CD4-positive, alpha-beta T cell treated with Interleukin-4 for 4 hours (primary cell): ENCODE results near the gene LRFN3.
"Not testable (repeated sequence)": the region's sequence is repeated elsewhere in the genome, so short reads cannot be mapped to it uniquely, and the experiment has no call there.

Experiments used
- DNase-seq: peaks from one replicate; pipeline ENCODE4 v3.0.0-alpha.2; 2020

Gene LRFN3

GRCh38 chr19:35908010-35908441 is 28.1 kb upstream of the LRFN3 start, which contains the start of gene TYROBP:
TYROBP (minus strand) TSS chr19:35908295; CDS start chr19:35908228, 67 bp downstream.
- DNase-seq, result no peak

DNA sequence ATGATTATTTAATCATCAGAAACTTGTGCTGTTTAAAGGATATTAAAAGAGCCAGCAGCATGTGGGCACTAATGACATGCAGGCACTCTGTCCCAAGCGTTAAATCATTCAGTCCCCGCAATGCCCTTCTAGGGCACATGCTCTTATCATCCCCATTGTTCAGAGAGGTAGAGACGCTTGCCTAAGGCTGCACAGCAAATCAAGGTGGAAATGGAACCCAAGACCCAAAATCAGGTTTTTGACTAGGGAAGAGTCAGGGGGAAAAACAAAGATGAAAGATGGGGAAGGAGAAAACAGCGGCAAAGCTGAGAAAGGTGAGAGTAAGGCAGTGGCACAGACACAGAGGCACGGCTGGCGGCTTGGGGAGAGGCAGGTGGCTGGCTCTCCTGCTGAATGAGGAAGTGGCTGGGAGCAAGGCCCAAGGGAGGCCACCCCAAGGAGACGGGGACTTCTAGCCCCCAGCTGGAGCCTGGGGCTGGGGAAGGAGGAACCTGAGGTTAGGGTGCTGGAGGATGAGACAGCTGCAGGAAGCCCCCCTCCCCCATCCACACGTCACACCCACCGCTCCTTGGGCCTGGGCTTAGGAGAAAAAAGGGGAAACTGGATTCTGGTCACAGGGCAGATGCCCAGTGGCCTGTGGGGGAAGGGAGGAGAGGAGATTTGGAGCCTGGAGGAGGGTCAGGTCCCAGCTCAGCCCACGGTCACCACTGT is 27.0 kb upstream of the LRFN3 start:
- peak; percentile 41 for DNase-seq

DNA sequence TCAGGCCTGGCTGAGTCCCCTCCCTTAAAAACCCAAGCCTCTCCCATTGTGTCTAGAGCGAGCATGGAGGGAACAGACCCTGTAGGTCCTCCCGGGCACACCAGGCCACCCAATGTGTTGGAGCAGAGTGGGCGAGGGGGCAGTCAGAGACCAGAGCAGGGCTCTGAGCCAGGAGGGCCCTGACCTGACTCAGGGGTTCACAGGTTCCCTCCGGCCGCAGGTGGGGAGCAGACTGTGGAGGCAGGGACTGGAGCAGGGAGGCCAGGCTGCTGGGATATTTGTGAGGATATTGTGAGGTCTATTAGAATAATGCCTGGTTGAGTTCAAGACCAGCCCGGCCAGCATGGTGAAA is 26.5 kb upstream of the LRFN3 start:
- DNase-seq, result no peak

DNA sequence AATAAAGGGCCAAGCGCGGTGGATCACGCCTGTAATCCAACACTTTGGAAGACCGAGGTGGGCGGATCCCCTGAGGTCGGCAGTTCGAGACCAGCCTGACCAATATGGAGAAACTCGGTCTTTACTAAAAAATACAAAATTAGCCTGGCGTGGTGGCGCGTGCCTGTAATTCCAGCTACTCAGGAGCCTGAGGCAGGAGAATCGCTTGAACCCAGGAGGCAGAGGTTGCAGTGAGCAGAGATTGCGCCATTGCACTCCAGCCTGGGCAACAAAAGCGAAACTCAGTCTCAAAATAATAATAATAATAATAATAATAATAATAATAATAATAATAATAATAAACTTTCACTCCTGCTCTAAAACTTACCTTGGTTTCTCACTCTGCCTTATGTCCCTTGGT is 25.8 kb upstream of the LRFN3 start:
- not testable (repeated sequence) for DNase-seq

DNA sequence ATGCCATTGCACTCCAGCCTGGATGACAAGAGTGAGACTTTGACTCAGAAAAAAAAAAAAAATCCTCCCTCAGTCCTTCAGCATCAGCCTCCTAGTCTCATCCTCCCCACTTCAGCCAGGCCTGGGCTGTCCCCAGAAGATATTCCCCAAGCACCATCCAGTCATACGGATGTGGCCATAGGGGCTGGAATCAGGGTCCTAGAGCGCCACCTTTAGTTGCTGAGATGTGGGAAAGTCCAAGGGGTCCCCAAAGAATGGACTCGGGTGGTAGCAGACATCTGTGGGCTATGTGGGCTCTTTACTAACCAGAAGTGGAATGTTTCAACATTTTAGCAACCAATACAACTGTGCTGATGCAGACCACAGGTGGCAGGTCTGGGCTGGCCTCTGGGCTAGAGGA is 25.0 kb upstream of the LRFN3 start:
- no peak for DNase-seq

GRCh38 chr19:35911790-35912189 is 24.4 kb upstream of the LRFN3 start:
- DNase-seq, result peak; percentile 42

- DNase-seq, result no peak
Measured at GRCh38 chr19:35913589-35913988, 22.6 kb upstream of the LRFN3 start.

GRCh38 chr19:35915443-35915842 is 20.7 kb upstream of the LRFN3 start:
- no peak for DNase-seq

DNA sequence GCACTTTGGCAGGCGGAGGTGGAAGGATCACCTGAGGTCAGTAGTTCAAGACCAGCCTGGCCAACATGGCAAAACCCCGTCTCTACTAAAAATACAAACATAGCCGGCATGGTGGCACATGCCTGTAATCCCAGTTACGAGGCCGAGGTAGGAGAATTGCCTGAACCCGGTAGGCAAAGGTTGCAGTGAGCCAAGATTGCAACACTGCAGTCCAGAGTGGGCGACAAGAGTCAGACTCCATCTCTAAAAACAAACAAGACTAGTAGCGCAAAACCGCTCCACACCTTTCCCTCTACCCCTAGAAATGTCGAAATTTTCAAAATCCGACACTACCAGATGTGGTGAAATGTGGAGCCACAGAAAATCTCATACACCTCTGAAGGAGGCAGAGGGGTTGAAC is 16.9 kb upstream of the LRFN3 start:
- no peak for DNase-seq

DNA sequence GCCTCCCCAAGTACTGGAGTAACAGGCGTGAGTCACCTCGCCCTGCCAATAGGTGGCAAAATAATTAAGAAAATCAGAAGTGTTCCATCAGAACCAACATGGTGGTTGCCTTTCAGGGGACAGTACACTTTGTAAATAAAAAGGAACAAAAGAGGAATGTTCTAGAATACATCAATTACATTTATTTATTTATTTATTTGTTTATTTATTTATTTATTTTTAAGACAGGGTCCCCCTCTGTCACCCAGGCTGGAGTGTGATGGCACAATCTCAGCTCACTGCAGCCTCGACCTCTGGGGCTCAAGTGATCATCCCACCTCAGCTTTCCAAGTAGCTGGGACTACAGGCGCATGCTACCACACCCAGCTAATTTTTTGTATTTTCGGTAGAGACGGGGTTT is 15.2 kb upstream of the LRFN3 start:
- no peak for DNase-seq

DNA sequence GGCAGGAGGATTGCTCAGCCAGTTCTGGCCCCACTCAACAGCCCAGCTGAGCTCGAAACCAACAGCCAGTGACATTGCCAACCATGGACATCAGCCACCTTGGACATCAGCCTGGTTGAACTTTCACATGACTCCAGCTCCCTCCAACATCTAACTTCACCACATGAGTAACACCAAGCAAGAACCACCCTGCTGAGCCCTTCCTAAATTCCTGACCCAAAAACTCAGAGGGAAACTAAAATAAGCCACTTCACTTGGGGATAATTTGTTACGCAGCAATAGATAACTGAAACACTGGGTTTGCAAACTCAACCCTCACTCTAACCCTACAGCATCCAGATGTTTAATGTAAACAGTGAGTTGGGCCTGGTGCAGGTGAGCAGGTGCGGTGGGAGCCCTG is 10.7 kb upstream of the LRFN3 start:
- DNase-seq, result no peak

DNA sequence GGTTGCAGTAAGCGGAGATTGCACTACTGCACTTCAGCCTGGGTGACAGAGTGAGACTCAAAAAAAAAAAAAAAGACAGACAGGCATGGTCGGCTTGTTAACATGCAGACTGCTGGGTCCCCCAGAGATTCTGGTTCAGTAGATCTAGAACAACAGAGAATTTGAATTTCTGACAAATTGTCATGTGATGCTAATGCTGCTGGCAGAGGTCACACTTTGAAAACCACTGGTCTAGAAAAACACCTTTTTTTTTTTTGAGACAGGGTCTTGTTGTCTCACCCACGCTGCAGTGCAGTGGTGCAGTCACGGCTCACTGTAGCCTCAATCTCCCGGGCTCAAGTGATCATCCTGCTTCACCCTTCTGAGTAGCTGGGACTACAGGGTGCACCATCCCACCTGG is 7.7 kb upstream of the LRFN3 start:
- DNase-seq, result peak; percentile 29

GRCh38 chr19:35929876-35930275 is 6.3 kb upstream of the LRFN3 start:
- peak; percentile 75 for DNase-seq

DNA sequence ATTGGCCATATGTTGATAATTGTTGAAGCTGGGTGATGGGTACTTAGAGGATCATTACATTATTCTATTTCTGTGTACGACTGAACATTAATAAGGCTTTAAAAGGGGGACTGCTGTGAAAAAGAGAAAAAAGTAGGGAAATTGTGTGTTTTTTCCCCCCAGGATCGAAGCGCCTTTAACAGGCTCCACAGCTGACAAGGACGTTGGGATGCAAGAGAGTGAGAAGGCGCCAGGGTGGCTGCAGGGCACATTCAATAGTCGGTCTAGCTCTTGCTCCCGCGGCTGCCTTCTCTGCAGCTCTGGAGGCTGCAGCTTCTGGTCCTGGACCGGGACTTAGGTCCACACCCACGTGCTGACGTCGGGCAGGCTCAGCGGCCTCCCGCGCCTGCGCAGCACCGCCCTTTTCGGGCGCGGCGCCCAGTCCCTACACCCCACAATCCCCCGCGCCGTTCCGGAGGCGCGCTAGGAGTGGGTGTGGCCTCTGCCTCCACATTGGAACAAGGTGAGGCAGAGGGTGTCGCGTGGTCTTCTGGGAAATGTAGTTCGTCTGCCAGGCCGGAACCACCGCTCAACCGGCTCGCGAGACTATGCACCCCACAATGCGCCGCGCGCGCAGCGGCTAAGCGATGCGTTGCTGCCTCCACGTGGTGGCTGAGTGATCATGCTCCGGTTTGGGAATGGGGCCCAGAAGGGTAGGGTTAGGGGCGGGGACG is 4.9 kb upstream of the LRFN3 start:
- DNase-seq, result peak; percentile 100

GRCh38 chr19:35931874-35932202 is 4.3 kb upstream of the LRFN3 start:
- DNase-seq, result no peak

DNA sequence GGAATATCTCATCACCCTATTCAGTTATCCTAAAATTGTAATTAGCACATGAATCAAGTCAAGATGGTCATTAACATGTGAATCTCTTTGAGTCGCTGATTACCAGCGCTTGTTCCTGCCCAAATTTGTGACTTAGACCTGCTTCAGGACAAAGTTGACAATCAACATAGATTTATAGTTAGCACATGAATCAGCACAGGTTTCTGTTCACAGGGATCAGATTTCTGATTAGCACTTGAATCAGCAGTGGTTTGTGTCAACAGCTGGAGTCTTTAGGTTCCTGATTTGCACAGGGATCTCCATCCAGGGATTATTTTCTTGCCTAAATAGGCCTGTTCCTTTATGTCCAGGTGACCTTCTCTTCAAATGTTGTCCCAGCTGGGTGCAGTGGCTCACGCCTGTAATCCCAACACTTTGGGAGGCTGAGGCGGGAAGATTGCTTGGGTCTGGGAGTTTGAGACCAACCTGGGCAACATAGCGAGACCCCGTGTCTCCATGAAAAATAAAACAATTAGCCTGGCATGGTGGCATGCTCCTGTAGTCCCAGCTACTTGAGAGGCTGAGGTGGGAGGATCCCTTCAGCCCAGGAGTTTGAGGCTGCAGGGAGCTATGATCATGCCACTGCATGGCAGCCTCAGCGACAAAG is 3.8 kb upstream of the LRFN3 start:
- no peak for DNase-seq

DNA sequence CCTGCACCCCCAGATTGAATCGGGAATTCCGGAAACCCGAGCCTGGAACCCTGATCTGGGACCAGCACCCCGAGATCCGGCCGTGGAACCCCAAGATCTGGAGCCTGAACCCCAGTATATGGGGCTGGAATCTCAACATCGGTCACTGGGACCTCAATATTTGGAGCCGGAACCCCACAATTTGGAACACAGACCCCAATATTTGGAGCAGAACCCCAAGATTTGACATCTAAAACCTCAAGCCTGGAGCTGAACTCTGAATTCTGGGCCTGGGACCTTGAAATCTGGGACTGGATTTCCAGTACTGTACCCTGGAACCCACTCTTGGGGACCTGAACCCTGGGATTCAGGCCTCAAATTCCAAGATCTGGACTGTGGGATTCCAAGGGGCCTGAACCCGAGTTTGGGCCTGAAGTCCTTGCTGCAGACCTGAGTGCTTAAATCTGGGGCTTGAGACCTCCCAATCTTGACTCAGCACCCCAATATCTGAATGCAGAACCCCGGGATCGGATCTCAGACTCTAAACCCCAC is 629 bp downstream of the LRFN3 start:
- no peak for DNase-seq

DNA sequence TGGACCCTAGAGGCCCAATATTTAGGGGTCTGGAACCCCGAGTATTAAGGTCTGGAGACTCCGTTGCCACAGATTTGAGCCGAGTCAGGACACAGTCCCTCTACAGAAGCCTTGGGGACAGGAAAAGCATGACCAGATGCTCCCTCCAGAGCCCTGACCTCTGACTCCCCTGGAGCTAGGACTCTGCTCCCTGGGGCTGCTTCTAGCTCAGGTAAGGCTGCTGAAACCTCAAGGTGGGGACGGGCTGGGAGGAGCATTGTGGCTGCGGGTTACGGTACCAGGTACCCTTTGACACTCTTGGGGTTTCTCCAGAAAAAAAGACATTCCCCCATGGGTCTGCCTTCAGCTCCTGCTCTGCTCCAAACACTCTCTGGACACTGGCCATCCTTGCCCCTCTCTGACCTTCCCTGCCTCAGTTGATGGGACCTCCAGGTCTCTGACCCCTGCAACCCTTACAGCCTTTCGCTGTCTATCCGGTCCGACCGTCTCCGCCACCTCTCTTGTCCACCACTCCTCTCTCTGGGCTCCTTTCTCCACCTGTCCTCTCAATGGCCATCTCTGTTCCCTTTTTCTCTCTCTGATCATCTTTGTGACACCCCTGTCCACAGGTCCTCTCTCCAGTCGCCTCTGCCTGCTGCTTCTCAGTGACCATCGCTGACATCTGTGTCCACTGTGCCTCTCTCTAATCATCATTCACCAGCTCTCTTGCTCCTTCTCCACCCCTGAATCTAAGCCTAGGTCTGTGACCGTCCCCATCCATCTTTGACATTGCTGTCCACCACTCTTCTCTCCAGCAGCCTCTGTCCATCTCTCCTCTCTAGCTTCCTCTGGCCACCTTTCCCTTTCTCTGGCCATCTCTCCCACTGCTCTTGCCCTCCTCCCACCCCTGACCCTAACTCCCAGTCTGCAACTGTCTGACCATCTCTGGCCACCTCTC is 1.4 kb downstream of the LRFN3 start:
- no peak for DNase-seq

GRCh38 chr19:35938282-35939224 is 2.4 kb downstream of the LRFN3 start:
- DNase-seq, result no peak

- DNase-seq, result no peak
Measured at GRCh38 chr19:35939307-35940077, 3.3 kb downstream of the LRFN3 start.
